OCI-LY7 (cell line): Measurements from ENCODE around the gene SLC16A10. TPM values are rescaled to one million over a fixed set of nuclear protein-coding genes. Genes with fewer than 3 reads are reported as not detected.

Experiments used
- BruUV-seq: library from RNA; stranded (reverse); fragments of 400-500 nt; replicated peaks from 2 replicates; lab custom pipeline; 2021; lab: Mats Ljungman, UMichigan
- CTCF ChIA-PET: fragments of 300-600 bp; sonication (Branson Sonifier 250); formaldehyde crosslinking; loops from one replicate; lab custom pipeline; 2022; ENCODE audit warnings: antibody characterized with exemption; ENCODE audit not compliant: unreplicated experiment; lab: Charles Lee
- POLR2A ChIA-PET: fragments of 300-600 bp; sonication (Branson Sonifier 250); formaldehyde crosslinking; loops from one replicate; lab custom pipeline; 2022; ENCODE audit warnings: antibody characterized with exemption; lab: Charles Lee
- DNase-seq: peaks from one replicate; pipeline ENCODE4 v3.0.0-alpha.2; 2015; ENCODE audit warnings: low spot score
- H2AFZ ChIP-seq: fragments of 200-600 bp; sonication (generic), shearing (Covaris generic); 2 replicates; pipeline ENCODE4 v1.6.1; 2014; ENCODE audit warnings: mild to moderate bottlenecking, antibody characterized with exemption, low read length, moderate library complexity
- H3K27ac ChIP-seq: fragments of 200-600 bp; sonication (generic); 2 replicates; pipeline ENCODE4 v1.5.1; 2014; ENCODE audit warnings: mixed run types, low read depth, mild to moderate bottlenecking, moderate library complexity, low read length, inconsistent platforms; ENCODE audit not compliant: poor library complexity, severe bottlenecking
- H3K36me3 ChIP-seq: fragments of 200-600 bp; sonication (generic); 2 replicates; pipeline ENCODE4 v1.6.1; 2014; ENCODE audit warnings: mild to moderate bottlenecking, antibody characterized with exemption, low read length, moderate library complexity, mixed read lengths; ENCODE audit not compliant: insufficient read depth
- H3K4me1 ChIP-seq: fragments of 200-600 bp; sonication (generic); 2 replicates; pipeline ENCODE4 v1.5.1; 2014; ENCODE audit warnings: mild to moderate bottlenecking, low read length; ENCODE audit not compliant: insufficient read depth, poor library complexity, severe bottlenecking
- H3K4me2 ChIP-seq: fragments of 200-600 bp; sonication (generic); 2 replicates; pipeline ENCODE4 v1.6.1; 2014; ENCODE audit warnings: mild to moderate bottlenecking, low read length
- H3K4me3 ChIP-seq: fragments of 200-600 bp; sonication (generic); 2 replicates; pipeline ENCODE4 v1.5.1; 2014; ENCODE audit warnings: mild to moderate bottlenecking, low read depth, low read length; ENCODE audit not compliant: poor library complexity, severe bottlenecking
- H3K79me2 ChIP-seq: fragments of 200-600 bp; sonication (generic); 2 replicates; pipeline ENCODE4 v1.6.1; 2016; ENCODE audit warnings: low read depth, mild to moderate bottlenecking, low read length, moderate library complexity, mixed read lengths; ENCODE audit not compliant: insufficient read depth
- H3K9me2 ChIP-seq: fragments of 200-600 bp; sonication (generic); 2 replicates; pipeline ENCODE4 v1.6.1; 2016; ENCODE audit warnings: mild to moderate bottlenecking, low read length, mixed read lengths; ENCODE audit not compliant: insufficient read depth
- H3K9me3 ChIP-seq: fragments of 200-600 bp; sonication (generic); 2 replicates; pipeline ENCODE4 v1.6.1; 2014; ENCODE audit warnings: mild to moderate bottlenecking, mixed run types, low read length, mixed read lengths
- H4K20me1 ChIP-seq: fragments of 200-600 bp; sonication (generic); 2 replicates; pipeline ENCODE4 v1.6.1; 2014; ENCODE audit warnings: mild to moderate bottlenecking, antibody characterized with exemption, low read length, moderate library complexity, mixed read lengths; ENCODE audit not compliant: insufficient read depth
- CTCF ChIP-seq: fragments of 200-600 bp; sonication (generic); conservative IDR thresholded peaks from 2 replicates; pipeline ENCODE4 v1.5.1; 2014; ENCODE audit warnings: mild to moderate bottlenecking, antibody characterized with exemption, low read length, moderate library complexity, mixed read lengths
- EZH2phosphoT487 ChIP-seq: fragments of 200-600 bp; sonication (generic); IDR thresholded peaks from 2 replicates; pipeline ENCODE4 v1.6.1; 2018; ENCODE audit warnings: low read depth, borderline replicate concordance, mild to moderate bottlenecking, mixed run types, antibody characterized with exemption, low read length, moderate library complexity, mixed read lengths
- intact Hi-C: fragments of 100-400 bp; cut with micrococcal nuclease; formaldehyde crosslinking; loops from one replicate; pipeline ENCODE4 v1.10.0; 2022; ENCODE audit not compliant: unreplicated experiment
- total RNA-seq, 2 experiments: library from RNA; depleted of rRNA in 1 of 2; stranded (reverse); fragments of >200 nt in 1 of 2; shearing (Covaris generic) in 1 of 2; gene quantifications; 2 replicates each; pipeline ENCODE4 v1.2.3, GENCODE V29; 2014 to 2022

Gene SLC16A10
- total RNA-seq, 2 experiments from 2014 or later = not detected

GRCh38 chr6:111098597-111098996, 11.3 kb downstream of the SLC16A10 start:
- CTCF ChIA-PET = no interaction called here
- BruUV-seq = no TSS peak
- Histone ChIP-seq H3K9me2 (no peaks in the 10 kb centered on the region), H3K79me2 (no peaks in the 10 kb centered on the region), H3K4me3 (no peak overlapping the region), H3K9me3 (no peaks in the 10 kb centered on the region), H3K4me1 (no peaks in the 10 kb centered on the region), H3K36me3 (no peaks in the 10 kb centered on the region), H4K20me1 (no peaks in the 10 kb centered on the region), H3K27ac (no peak overlapping the region), H3K4me2 (no peak overlapping the region), H2AFZ (no peak overlapping the region)
- POLR2A ChIA-PET = no interaction called here
- TF ChIP-seq CTCF (no peak), EZH2phosphoT487 (no peak)
- intact Hi-C loops = no loop called here
- no peak for DNase-seq

GRCh38 chr6:111101987-111102386, 14.7 kb downstream of the SLC16A10 start:
- DNase-seq = no peak
- no TSS peak for BruUV-seq
- Histone ChIP-seq H4K20me1 (no peaks in the 10 kb centered on the region), H3K36me3 (no peaks in the 10 kb centered on the region), H3K79me2 (no peaks in the 10 kb centered on the region), H3K9me3 (no peaks in the 10 kb centered on the region), H3K9me2 (no peaks in the 10 kb centered on the region), H3K4me1 (no peaks in the 10 kb centered on the region), H2AFZ (no peak overlapping the region), H3K4me3 (no peak overlapping the region), H3K4me2 (no peak overlapping the region), H3K27ac (no peak overlapping the region)
- intact Hi-C loops = no loop called here
- no peak for TF ChIP-seq CTCF
- no peak for TF ChIP-seq EZH2phosphoT487
- ChIA-PET POLR2A (no interaction called here), CTCF (no interaction called here)

GRCh38 chr6:111105578-111105977, 18.3 kb downstream of the SLC16A10 start:
- Histone ChIP-seq H3K9me2 (no peaks in the 10 kb centered on the region), H3K79me2 (no peaks in the 10 kb centered on the region), H3K27ac (no peak overlapping the region), H2AFZ (no peak overlapping the region), H4K20me1 (no peaks in the 10 kb centered on the region), H3K9me3 (no peaks in the 10 kb centered on the region), H3K4me1 (no peaks in the 10 kb centered on the region), H3K4me3 (no peak overlapping the region), H3K4me2 (no peak overlapping the region), H3K36me3 (no peaks in the 10 kb centered on the region)
- POLR2A ChIA-PET = no interaction called here
- no peak for TF ChIP-seq CTCF
- no peak for TF ChIP-seq EZH2phosphoT487
- DNase-seq = no peak
- intact Hi-C loops = no loop called here
- CTCF ChIA-PET = no interaction called here
- BruUV-seq = no TSS peak
